Omental fat pad (tissue), 4 donors: ENCODE measurements around the gene DNM2. TPM values are rescaled to one million over a fixed set of nuclear protein-coding genes. Genes with fewer than 3 reads are reported as not detected.

Experiments used
- ATAC-seq: fragments of 150-250 bp; one replicate; pipeline ENCODE4 v1.9.1; 2016; ENCODE audit warnings: mild to moderate bottlenecking, moderate library complexity; ENCODE audit not compliant: low FRiP score
- DNase-seq: peaks from one replicate; pipeline ENCODE4 v3.0.0-alpha.2; 2019; ENCODE audit warnings: low spot score
- total RNA-seq, 4 donors: library from RNA; depleted of rRNA; stranded (reverse); fragments of >200 nt; gene quantifications; one replicate each; pipeline ENCODE4 v1.1.0, GENCODE V29; 2016
- TF ChIP-seq, protein P1 (sequence below), 3 donors: fragments of 450-650 bp; IDR thresholded peaks; one replicate each; pipeline ENCODE4 v1.5.1; 2016 to 2017; ENCODE audit warnings: antibody characterized with exemption in 3 of 3, mild to moderate bottlenecking in 3 of 3, moderate library complexity in 2 of 3

DNM2 gene
- total RNA-seq, 4 donors from 2014 or later, result 76.5 to 135 (median 99.9) TPM

DNA sequence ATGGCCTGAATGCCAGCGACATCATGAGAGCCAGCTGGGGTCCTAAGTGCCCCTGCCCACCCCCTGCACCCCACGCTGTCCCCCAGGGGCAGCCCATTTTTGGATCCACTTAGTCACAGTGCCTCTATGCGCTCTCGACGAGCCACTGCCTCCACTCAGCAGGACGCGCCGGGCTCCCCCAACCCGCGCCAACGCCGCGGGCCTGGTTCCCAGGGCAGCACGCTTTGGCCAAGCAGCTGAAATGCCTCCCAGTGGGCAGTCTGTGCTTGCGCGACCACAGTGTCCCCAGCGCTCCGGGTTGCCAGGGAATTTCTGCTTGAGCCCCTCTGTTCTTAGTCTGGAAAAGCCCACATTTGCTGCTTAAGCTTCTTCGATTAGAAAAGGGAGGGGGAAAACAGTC, 78.8 kb downstream of the DNM2 start:
- ATAC-seq (no peak), DNase-seq (no peak)
- TF ChIP-seq, protein P1, sequence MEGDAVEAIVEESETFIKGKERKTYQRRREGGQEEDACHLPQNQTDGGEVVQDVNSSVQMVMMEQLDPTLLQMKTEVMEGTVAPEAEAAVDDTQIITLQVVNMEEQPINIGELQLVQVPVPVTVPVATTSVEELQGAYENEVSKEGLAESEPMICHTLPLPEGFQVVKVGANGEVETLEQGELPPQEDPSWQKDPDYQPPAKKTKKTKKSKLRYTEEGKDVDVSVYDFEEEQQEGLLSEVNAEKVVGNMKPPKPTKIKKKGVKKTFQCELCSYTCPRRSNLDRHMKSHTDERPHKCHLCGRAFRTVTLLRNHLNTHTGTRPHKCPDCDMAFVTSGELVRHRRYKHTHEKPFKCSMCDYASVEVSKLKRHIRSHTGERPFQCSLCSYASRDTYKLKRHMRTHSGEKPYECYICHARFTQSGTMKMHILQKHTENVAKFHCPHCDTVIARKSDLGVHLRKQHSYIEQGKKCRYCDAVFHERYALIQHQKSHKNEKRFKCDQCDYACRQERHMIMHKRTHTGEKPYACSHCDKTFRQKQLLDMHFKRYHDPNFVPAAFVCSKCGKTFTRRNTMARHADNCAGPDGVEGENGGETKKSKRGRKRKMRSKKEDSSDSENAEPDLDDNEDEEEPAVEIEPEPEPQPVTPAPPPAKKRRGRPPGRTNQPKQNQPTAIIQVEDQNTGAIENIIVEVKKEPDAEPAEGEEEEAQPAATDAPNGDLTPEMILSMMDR (IDR thresholded peaks at IDR 0.05), result no peak

DNA sequence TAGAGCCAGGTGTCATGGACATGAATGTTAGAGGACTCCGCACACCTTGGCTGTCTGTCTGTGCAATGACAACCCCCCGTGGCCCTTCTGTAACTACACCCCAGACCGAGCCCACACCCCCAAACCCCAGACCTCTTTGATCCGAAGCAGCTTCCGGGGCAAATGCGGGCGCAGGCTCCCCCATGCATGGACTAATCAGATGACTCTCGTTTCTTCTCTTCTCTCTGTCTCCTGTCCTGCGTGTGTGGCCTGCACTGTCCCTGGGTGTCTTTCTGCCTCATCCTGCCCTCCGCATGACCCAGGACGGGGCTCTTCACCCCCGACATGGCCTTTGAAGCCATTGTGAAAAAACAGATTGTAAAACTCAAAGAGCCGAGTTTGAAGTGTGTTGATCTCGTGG, 79.2 kb downstream of the DNM2 start:
- TF ChIP-seq, protein P1 (IDR thresholded peaks at IDR 0.05), result no peak
- DNase-seq (no peak), ATAC-seq (no peak)

DNA sequence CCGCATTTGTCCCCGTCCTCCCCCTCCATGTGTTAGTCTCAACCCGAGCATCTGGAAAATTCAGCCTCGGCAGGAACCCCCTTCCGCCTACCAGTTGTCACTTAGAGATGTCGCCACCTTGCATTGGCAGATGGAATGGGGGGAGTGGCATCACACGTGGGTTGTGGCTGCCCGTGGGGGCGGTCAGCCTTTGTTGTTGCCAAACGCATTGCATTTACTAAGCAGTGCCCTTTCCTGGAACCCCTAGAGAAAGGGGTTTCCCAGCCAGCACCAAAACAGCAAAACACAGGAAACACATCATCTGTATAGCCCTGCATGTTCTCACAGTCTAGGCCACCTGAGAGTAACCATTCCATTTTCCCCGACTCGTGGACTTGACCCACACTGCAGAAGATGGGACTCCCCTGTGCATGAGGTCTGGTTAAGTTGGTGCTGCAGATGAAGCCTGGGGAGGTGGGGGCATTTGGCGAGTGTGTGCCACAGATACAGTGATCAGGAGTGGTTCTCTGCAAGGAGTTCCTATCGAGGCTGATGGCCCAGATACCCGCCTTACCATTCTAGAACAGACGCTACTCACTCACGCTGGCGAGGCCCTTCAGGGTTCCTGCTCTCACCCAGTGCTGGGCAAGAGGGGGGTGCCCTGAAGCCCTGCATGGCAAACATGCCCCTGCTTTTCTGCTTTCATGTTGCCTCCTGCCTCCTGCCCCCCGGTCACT, 79.8 kb downstream of the DNM2 start:
- DNase-seq (no peak), ATAC-seq (no peak)
- TF ChIP-seq, protein P1 (IDR thresholded peaks at IDR 0.05), result no peak

DNA sequence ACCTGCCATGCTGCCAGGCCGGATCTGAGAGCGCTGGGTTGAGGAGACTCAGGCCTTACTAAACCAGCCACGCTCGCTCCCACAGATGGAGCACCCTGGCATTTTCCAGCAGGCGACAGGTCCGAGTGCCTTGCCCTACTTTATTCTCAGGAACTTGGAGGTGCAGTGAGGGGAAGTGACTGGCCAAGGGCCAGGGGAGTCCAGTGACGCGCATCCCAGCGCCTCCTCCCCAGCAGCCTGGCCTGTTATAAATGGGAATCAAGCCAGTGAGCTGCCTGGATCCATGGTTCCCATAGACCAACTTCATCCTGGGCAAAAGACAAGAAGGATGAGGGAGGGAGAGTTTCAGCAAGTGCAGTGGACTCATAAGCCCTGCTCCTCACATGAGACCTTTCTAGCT, 82.6 kb downstream of the DNM2 start:
- ATAC-seq (peak; percentile 31), DNase-seq (no peak)
- TF ChIP-seq, protein P1 (IDR thresholded peaks at IDR 0.05), result no peak

DNA sequence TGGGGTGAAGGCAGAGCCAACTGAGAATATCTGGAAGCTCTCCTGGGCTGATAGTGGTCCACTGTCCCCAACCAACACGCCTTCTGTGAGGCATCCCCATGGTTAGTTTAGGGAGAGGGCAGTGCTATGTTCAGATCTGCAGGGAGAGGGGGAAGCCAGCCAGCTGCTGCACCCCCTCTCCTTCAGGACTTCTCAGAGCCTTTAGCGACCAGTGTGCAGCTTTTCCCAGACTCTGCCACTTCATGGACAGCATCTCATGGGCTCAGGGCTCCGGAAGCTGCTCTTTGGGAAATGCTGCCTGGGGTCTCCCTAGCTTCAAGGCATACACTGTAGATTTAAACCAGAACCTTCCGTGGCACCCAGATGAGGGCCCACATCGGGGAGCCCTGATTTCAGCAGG, 84.6 kb downstream of the DNM2 start:
- no peak for DNase-seq
- TF ChIP-seq, protein P1 (IDR thresholded peaks at IDR 0.05), result no peak
- ATAC-seq, result no peak

DNA sequence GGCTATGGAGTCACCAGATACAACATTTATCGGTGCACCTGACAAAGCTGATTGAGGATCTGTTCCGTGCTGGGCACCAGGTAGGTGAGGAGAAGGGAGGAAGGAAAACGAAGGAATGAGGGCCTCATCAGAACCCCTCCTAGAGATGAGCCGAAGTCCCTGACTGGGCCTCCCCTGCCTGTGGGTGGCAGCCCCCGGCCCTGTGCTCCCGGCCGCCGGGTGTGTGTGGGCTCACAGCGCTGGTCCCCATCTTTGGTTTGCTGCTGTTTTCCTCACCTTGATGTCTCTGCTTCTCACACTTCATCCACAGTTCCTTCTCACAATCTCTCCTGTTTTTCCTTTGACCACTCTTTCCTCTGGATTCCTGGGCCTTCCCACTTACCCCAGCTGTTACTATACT, 85.4 kb downstream of the DNM2 start:
- no peak for ATAC-seq
- TF ChIP-seq, protein P1 (IDR thresholded peaks at IDR 0.05), result no peak

DNA sequence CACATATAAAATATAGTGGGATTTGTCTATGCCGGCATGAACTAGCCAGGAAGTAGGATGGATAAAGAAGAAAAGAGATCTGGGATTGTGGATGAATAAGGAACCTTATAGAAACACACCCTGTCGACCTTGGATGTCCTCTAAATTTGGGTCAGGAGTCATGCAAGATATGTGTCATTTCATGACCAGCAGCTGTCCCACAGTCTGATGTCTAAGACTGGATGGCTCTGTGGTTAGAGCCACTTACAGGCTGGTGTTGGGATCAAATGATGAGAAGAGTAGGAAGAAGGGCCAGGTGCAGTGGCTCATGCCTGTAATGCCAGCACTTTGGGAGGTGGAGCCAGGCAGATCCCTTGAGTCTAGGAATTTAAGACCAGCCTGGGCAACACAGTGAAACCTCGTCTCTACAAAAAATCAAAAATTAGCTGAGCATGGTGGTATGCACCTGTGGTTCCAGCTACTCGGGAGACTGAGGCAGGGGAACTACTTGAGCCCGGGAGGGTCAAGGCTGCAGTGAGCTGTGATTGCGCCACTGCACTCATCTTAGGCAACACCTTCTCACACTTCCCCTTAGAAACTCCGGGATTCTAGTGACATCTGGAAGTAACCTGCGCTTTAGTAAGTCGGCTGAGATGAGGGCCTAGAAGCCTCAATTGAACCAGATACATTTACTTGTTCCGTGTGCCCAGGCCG, 87.3 kb downstream of the DNM2 start:
- TF ChIP-seq, protein P1 (IDR thresholded peaks at IDR 0.05), result no peak
- DNase-seq (no peak), ATAC-seq (no peak)

More for the DNA sequence above, 85.4 kb downstream of the DNM2 start:
- no peak for DNase-seq
